Ovary (tissue), 3 donors: ENCODE results near the gene CCL23.

Source experiments
- EP300 ChIP-seq: sonication (generic); formaldehyde crosslinking; IDR thresholded peaks from one replicate; pipeline ENCODE4 v1.6.1; 2017; ENCODE audit warnings: antibody characterized with exemption
- TF ChIP-seq, protein P1 (sequence below), 3 donors: fragments of 450-650 bp in 2 of 3; fragments of 200-600 bp in 1 of 3; IDR thresholded peaks; one replicate each; pipeline versions ENCODE4 v1.5.1 to v1.8.0; 2016 to 2022; ENCODE audit warnings: antibody characterized with exemption in 3 of 3, mild to moderate bottlenecking in 1 of 3
- donor health status: DM: no; HTN: no; CAD: no.

DNA sequence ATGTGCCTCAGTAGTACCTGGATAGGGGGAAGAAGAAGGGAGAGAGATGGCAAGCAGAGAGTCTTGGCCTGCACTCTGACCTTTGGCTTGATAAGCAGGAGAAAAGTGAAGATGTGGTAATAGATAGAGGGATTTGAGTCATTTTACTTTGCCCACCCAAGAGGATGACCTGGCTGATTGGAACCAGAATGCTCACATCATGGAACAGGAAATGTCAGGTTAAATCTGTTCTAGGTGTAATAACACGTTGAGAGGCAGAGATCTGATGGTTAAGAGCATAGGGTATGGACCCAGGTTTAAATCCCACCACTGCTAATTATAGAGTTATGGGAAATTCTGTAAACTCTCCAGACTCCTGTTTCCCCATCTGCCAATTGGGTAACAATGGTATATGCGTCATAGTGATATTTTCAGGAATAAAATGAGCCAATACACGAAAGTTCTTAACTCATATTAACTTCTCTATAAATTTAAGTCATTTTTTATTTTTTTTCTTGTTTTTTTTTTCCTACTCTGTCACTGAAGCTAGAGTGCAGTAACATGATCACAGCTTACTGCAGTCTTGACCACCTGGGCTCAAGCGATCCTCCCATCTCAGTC is 38.2 kb upstream of the CCL23 start:
- TF ChIP-seq, protein P1, sequence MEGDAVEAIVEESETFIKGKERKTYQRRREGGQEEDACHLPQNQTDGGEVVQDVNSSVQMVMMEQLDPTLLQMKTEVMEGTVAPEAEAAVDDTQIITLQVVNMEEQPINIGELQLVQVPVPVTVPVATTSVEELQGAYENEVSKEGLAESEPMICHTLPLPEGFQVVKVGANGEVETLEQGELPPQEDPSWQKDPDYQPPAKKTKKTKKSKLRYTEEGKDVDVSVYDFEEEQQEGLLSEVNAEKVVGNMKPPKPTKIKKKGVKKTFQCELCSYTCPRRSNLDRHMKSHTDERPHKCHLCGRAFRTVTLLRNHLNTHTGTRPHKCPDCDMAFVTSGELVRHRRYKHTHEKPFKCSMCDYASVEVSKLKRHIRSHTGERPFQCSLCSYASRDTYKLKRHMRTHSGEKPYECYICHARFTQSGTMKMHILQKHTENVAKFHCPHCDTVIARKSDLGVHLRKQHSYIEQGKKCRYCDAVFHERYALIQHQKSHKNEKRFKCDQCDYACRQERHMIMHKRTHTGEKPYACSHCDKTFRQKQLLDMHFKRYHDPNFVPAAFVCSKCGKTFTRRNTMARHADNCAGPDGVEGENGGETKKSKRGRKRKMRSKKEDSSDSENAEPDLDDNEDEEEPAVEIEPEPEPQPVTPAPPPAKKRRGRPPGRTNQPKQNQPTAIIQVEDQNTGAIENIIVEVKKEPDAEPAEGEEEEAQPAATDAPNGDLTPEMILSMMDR (IDR thresholded peaks at IDR 0.05): no peak
- TF ChIP-seq EP300: no peak
